ENCODE data around the gene ZBTB21. TPM values are rescaled to one million over a fixed set of nuclear protein-coding genes. Genes with fewer than 3 reads are reported as not detected.

ZBTB21 gene
- total RNA-seq, 4 donors from 2014 or later = 2.8 to 29.9 (median 14.4) TPM

GRCh38 chr21:42039911-42040351, 29.8 kb upstream of the ZBTB21 start:
- Histone ChIP-seq H3K4me1 (peaks cover 0 to 8% of the 10 kb centered on the region in 2 donors), H3K4me3 (no peak overlapping the region), H3K36me3 (no peaks in the 10 kb centered on the region), H3K9me3 (no peaks in the 10 kb centered on the region), H3K27me3 (no peaks in the 10 kb centered on the region), H3K27ac (peak overlapping the region in 1 of 2 donors; percentile 55)
- TF ChIP-seq CTCF (IDR thresholded peaks at IDR 0.05) (no peak), POLR2A (IDR thresholded peaks at IDR 0.05) (no peak)
- DNase-seq = peak; percentile 36 to 53
- intact Hi-C loops (cut with DNase I; ENCODE audit: low total_unique reads) = no loop called here

GRCh38 chr21:42039470-42039901, 29.3 kb upstream of the ZBTB21 start:
- Histone ChIP-seq H3K36me3 (no peaks in the 10 kb centered on the region), H3K4me3 (no peak overlapping the region), H3K9me3 (no peaks in the 10 kb centered on the region), H3K27me3 (no peaks in the 10 kb centered on the region), H3K27ac (peak overlapping the region in 1 of 2 donors; percentile 55), H3K4me1 (peaks cover 0 to 8% of the 10 kb centered on the region in 2 donors)
- TF ChIP-seq POLR2A (IDR thresholded peaks at IDR 0.05) (no peak), CTCF (IDR thresholded peaks at IDR 0.05) (no peak)
- intact Hi-C loops (cut with DNase I; ENCODE audit: low total_unique reads) = no loop called here
- peak; percentile 40 to 47 for DNase-seq

- intact Hi-C loops (cut with DNase I; ENCODE audit: low total_unique reads) = no loop called here
- Histone ChIP-seq H3K9me3 (no peaks in the 10 kb centered on the region), H3K36me3 (no peaks in the 10 kb centered on the region), H3K4me3 (no peak overlapping the region), H3K27me3 (no peaks in the 10 kb centered on the region), H3K27ac (peak overlapping the region in 1 of 2 donors; percentile 55), H3K4me1 (peaks cover 0 to 8% of the 10 kb centered on the region in 2 donors)
- no peak for TF ChIP-seq CTCF (IDR thresholded peaks at IDR 0.05)
- TF ChIP-seq POLR2A (IDR thresholded peaks at IDR 0.05) = no peak
- DNase-seq = no peak
These were observed 28.8 kb upstream of the ZBTB21 start for GRCh38 chr21:42038826-42039425.

GRCh38 chr21:42038393-42038792, 28.2 kb upstream of the ZBTB21 start:
- Histone ChIP-seq H3K27ac (no peak overlapping the region), H3K27me3 (no peaks in the 10 kb centered on the region), H3K9me3 (no peaks in the 10 kb centered on the region), H3K36me3 (no peaks in the 10 kb centered on the region), H3K4me3 (no peak overlapping the region), H3K4me1 (peaks cover 0 to 8% of the 10 kb centered on the region in 2 donors)
- TF ChIP-seq CTCF (IDR thresholded peaks at IDR 0.05) = no peak
- no peak for TF ChIP-seq POLR2A (IDR thresholded peaks at IDR 0.05)
- DNase-seq = no peak
- intact Hi-C loops (cut with DNase I; ENCODE audit: low total_unique reads) = no loop called here

- no peak overlapping the region for H3K4me3 ChIP-seq
- H3K4me1 ChIP-seq = peaks cover 0 to 8% of the 10 kb centered on the region in 2 donors
- no peak overlapping the region for H3K27ac ChIP-seq
- no peak for DNase-seq
- intact Hi-C loops (cut with DNase I; ENCODE audit: low total_unique reads) = no loop called here
- H3K36me3 ChIP-seq = no peaks in the 10 kb centered on the region
- no peaks in the 10 kb centered on the region for H3K9me3 ChIP-seq
- no peaks in the 10 kb centered on the region for H3K27me3 ChIP-seq
- no peak for TF ChIP-seq POLR2A (IDR thresholded peaks at IDR 0.05)
- no peak for TF ChIP-seq CTCF (IDR thresholded peaks at IDR 0.05)
These were observed 27.8 kb upstream of the ZBTB21 start for GRCh38 chr21:42037943-42038342.
